C4-2B (cell line): Measurements from ENCODE around the gene MEF2C.

Source experiments
- H3K27ac ChIP-seq: fragments of 450-650 bp; 2 replicates; pipeline ENCODE4 v1.5.1; 2017
- ZFX ChIP-seq: fragments of 450-650 bp; IDR thresholded peaks from 2 replicates; pipeline ENCODE4 v1.6.1; 2017
- TF ChIP-seq, protein P1 (sequence below): fragments of 450-650 bp; conservative IDR thresholded peaks from 2 replicates; pipeline ENCODE4 v1.5.1; 2017; ENCODE audit warnings: mild to moderate bottlenecking

MEF2C gene

DNA sequence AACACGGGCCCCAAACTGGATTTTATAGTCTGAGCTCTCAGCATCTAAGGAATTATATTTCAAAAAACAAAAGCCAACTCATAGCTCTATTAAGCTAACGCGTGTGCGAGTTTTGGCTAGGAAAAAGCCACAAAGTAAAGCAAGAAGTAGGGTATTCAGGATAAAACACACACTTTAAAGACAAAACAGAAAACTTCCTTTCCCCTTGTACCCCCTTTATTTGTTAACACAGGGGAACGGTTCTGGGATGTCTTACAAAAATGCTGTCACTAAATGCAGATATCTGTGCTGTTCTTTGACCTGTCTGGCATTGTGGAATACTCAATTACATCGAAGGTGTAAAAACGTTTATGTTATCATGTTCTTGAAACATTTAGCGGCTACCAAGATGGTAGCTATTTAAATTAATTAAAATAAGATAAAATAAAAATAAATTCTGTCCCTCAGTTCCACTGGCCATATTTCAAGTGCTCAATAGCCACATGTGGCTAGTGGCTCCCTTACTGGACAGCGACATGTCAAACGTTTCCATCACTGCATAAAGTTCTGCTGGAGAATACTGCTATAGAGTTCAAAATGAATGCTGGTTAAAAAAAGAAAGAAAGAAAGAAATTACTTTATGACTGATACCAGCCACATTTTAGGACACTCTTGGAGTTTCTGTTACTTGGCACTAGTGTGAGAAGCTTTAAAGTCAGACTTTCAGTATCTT, 7.2 kb upstream of the MEF2C start:
- no peak overlapping the region for H3K27ac ChIP-seq
- TF ChIP-seq, protein P1, sequence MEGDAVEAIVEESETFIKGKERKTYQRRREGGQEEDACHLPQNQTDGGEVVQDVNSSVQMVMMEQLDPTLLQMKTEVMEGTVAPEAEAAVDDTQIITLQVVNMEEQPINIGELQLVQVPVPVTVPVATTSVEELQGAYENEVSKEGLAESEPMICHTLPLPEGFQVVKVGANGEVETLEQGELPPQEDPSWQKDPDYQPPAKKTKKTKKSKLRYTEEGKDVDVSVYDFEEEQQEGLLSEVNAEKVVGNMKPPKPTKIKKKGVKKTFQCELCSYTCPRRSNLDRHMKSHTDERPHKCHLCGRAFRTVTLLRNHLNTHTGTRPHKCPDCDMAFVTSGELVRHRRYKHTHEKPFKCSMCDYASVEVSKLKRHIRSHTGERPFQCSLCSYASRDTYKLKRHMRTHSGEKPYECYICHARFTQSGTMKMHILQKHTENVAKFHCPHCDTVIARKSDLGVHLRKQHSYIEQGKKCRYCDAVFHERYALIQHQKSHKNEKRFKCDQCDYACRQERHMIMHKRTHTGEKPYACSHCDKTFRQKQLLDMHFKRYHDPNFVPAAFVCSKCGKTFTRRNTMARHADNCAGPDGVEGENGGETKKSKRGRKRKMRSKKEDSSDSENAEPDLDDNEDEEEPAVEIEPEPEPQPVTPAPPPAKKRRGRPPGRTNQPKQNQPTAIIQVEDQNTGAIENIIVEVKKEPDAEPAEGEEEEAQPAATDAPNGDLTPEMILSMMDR = no peak
- no peak for TF ChIP-seq ZFX

DNA sequence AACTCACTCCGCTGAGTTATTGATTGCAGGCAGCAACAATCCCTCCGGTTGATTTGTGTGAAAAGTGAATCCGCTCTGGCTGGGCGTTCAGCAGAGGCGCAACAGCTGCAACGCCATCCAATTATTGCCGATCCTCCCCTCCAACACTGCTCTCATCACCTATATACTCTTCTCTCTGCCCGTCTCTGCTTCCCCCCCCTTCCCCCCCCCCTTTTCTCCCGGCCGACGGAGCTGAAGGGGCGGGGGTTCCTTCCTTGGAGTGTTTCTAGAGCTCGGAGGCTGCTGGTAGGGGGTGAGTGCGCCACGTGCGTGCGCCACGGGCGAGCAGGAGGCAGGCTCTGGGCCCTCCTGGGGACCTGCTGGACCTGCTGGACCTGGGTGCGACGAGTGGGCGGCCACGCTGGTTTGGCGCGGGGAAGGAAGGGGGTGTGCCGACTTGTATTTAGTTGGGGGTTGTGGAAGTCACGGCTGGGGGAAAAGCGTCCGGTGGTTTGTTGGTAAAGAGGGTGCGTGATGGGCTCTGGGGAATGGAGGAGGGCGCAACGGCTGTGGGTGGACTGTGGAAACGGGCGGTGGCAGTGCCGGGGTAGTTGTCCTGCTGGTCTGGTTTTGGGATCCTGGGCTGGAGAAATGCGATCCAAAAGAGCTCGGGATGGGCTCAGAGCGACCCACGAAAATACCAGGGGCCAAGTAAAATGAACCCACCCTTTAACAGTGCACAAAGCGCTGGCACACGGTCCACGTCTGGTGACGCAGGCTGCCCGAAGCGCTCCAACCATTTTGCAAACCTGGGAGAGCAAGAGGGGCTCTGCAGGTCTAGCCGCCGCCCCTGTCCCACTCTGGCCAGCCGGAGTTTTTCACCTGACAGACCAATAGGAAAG, 6.4 kb upstream of the MEF2C start:
- no peak overlapping the region for H3K27ac ChIP-seq
- TF ChIP-seq ZFX = no peak

DNA sequence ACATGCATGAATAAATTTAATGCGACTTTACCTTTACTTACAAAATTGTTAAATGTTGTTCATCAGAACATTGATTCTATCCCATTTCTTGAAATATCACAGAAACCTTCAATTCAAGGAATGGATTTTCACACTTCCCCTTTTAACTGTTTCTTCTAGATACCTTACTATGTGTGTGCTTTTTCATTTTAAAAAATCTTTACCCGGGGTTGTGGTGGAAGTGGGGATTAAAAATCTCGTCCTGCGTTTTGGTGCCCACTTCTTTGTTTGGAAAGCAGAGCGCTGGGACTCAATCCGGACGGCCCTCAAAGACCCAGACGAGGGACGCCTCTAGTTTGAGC, 5.8 kb upstream of the MEF2C start:
- H3K27ac ChIP-seq = no peak overlapping the region

DNA sequence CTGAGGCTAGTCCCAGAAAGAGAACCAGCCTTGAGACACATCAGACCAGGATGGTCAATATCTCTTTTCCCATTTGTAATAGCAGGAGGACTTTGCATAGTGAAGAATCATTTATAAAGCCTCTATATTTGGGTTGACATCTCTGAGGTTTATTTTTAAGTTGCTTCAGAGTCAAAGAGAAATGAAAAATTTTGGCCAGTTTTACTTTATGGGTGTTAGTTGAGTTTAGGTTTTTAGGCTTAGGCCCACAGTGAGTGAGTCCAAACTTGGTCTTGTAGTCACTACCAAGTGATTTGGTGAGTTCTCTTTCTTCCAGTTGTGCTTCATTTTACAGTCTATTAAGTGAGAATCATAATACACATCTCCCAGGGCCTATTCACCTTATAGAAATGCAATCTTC, 5.3 kb upstream of the MEF2C start:
- H3K27ac ChIP-seq = no peak overlapping the region
- TF ChIP-seq, protein P1 = no peak
- TF ChIP-seq ZFX = no peak

More for the DNA sequence above, 5.8 kb upstream of the MEF2C start:
- TF ChIP-seq, protein P1 = no peak
- TF ChIP-seq ZFX = no peak

DNA sequence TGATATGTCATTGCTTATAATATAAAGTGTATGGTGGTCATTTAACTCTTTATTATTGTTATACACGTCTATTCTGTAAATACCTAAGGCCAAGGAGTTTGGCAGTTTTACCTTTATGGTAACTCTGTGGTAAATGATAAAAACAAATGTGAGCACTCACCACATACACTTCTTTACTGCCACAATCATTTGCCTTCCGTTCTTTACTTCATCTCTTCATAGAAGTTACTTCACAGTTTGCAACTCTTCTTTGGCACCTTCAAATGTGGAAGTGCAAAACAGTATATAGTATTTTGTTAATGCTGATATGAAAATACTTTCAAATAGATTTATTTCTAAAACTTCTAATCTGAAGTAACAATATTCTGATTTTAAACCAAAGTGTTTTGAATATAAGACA, 4.4 kb upstream of the MEF2C start:
- H3K27ac ChIP-seq = no peak overlapping the region
- TF ChIP-seq, protein P1 = no peak
- TF ChIP-seq ZFX = no peak

DNA sequence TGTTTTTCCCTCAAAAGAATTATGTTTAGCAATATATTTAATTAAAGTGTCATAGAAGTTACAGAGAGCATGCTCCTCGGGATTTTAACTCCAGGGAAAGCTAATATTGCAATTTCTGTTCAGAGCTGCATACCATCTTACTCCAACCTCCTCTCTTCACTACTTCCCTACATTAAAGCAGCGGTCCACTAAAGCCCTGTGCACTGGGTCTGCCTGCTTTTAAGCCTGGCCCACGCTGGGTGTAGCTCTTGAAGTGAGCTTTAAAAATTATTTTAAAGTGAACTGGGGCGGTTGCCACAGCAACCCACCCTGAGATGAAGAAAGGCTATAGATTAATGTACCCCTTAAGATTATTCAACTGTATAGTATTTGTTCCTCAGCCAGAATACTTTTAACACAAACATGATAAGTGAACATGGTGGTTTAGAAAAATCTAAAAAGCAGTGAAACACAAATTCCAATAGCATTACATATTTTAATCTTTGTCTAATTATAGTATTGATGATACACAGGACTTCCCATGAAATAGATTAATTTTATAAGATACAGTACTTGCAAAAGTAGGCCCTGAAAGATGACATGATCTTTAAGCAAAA, 3.9 kb upstream of the MEF2C start:
- H3K27ac ChIP-seq = no peak overlapping the region
- TF ChIP-seq, protein P1 = no peak
- TF ChIP-seq ZFX = no peak

DNA sequence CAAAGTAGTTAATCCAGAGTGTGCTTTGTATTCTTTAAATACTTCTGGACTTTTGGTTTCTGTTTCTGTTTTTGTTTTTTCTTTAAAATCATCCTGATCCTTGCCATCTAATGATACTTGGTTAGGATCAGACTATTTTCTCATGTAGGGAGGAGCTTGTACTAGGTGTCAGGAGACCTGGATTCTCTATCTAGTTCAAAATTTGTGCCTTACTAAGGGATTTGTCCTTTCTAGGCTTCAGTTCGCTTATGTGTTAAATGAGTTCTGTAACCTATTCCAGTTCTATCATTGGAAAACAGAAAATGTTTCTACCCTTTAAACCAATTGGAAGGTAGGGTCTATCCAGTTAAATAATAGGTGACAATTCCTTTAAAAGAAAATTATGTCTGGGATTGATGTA, 3.3 kb upstream of the MEF2C start:
- H3K27ac ChIP-seq = no peak overlapping the region
- no peak for TF ChIP-seq ZFX
- TF ChIP-seq, protein P1 = no peak
